GM20000 (cell line): Measurements from ENCODE around the gene ISX.

Experiments
- DNase-seq: peaks from one replicate; pipeline ENCODE4 v3.0.0; 2012; ENCODE audit warnings: low spot score
- TF ChIP-seq, protein P1 (sequence below): IDR thresholded peaks from 2 replicates; pipeline ENCODE4 v1.5.1; 2012; ENCODE audit warnings: mild to moderate bottlenecking, control low read depth; ENCODE audit errors: extremely low read depth, missing control alignments

Gene ISX

GRCh38 chr22:35116817-35117216 lies 50.9 kb downstream of the ISX start:
- TF ChIP-seq, protein P1, sequence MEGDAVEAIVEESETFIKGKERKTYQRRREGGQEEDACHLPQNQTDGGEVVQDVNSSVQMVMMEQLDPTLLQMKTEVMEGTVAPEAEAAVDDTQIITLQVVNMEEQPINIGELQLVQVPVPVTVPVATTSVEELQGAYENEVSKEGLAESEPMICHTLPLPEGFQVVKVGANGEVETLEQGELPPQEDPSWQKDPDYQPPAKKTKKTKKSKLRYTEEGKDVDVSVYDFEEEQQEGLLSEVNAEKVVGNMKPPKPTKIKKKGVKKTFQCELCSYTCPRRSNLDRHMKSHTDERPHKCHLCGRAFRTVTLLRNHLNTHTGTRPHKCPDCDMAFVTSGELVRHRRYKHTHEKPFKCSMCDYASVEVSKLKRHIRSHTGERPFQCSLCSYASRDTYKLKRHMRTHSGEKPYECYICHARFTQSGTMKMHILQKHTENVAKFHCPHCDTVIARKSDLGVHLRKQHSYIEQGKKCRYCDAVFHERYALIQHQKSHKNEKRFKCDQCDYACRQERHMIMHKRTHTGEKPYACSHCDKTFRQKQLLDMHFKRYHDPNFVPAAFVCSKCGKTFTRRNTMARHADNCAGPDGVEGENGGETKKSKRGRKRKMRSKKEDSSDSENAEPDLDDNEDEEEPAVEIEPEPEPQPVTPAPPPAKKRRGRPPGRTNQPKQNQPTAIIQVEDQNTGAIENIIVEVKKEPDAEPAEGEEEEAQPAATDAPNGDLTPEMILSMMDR: no peak
- DNase-seq: no peak

- no peak for DNase-seq
- TF ChIP-seq, protein P1: no peak
Measured at GRCh38 chr22:35119494-35119893, 53.5 kb downstream of the ISX start.

DNA sequence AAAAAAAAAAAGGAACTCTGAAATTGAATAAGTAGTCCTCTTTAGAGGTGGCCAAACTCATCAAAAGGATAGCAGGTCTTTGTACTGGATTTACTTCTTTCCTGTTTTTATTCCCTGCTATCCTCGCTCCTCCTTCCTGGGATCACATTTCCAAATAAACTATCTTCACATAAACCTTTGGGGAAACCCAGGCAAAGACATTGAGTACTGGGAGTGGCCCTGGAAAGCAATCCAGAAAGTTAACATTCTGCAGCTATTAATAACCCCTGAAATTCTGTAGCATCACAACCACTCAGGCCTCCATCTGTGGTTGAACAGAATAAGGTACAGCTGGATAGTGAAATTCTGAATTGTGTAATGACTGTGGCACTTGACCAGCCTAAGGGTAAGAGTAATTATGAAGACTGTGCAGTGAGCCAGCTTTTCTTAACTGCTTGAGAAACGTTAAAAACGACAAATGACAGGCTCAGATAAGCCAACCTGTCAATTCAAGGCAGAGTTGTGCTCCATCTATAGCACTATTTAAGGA lies 58.8 kb downstream of the ISX start:
- TF ChIP-seq, protein P1: no peak
- DNase-seq: no peak

DNA sequence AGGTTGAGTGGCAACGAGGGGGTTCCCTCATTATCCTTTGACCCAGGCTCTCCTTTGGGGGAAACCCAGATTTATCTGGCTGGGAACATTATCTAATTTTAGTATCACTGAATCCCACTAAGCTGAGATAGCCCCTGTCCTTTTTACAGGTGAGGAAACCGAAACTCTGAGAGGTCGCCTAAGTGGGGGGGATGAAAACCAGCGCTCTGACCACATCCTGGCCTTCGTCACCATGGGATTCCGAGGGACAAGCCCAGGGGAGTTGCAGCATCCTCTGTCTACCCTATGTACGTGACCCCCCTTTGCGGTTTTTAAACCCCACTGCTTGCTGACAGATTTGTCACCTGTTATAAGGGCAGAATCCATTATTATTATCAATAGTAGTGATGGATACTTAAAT lies 61.0 kb downstream of the ISX start:
- TF ChIP-seq, protein P1: no peak
- peak; percentile 59 for DNase-seq

GRCh38 chr22:35128637-35129036 lies 62.7 kb downstream of the ISX start:
- TF ChIP-seq, protein P1: no peak
- DNase-seq: peak; percentile 60

DNA sequence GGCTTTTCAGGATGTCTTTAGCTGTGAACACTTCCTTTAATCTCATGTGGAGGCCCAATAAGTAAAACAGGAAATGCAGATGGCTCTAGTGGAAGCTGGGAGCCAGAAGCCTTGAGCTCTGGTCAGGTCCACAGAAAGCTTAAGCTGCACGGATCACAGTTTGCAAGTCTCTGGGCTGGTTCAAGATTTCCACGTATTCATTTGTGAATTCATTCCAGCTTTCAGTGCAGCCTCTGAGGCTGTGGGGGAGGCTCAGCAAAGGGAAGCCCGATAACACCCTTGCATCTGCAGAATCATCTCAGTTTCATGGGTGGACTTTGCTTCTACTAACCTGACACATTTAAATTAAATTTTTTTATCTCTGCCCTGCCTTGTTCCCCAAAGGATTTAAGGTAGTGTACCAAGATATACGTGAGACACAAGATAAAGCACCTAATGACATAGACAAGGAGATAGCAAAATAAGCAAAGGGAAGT lies 65.6 kb downstream of the ISX start:
- TF ChIP-seq, protein P1: no peak
- DNase-seq: no peak

DNA sequence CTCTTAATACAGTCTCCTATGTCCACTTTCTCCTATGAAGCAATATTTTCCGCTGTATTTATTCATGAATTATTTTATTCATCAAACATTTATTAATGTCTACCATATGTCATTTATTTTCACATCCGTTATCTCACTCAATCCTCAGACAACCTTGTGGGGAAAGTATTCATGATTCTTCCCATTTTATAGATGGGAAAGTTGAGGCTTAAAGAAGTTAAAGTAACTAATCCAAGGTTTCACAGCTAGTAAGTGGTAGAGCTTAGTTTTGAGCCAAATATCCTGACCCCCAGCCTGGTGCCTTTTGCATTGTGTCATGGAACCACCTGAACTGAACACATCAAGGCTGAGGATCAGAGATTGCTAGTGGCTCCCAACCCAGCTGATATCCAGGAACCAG lies 66.6 kb downstream of the ISX start:
- TF ChIP-seq, protein P1: no peak
- DNase-seq: no peak
